K562 (cell line): ENCODE measurements around the gene TARBP2. TPM values are rescaled to one million over a fixed set of nuclear protein-coding genes. Genes with fewer than 3 reads are reported as not detected.
A peak's percentile ranks its signal among the peaks of the same experiment; 100 is the strongest.

Source experiments
- ATF1 ChIP-seq, 2 experiments: fragments of 450-650 bp in 1 of 2; IDR thresholded peaks; 2 replicates each; pipeline ENCODE4 v1.6.1; 2016; ENCODE audit warnings: missing compliant biosample characterization in 1 of 2, missing genetic modification characterization in 1 of 2
- BACH1 ChIP-seq: fragments of 200-800 bp; sonication (Bioruptor generic); IDR thresholded peaks from 2 replicates; pipeline ENCODE4 v1.6.1; 2016; ENCODE audit warnings: missing genetic modification characterization, missing compliant biosample characterization
- BDP1 ChIP-seq: IDR thresholded peaks from 3 replicates; pipeline ENCODE4 v1.6.1; 2011; ENCODE audit not compliant: insufficient read length, insufficient read depth
- BHLHE40 ChIP-seq: IDR thresholded peaks from 2 replicates; pipeline ENCODE4 v1.6.1; 2011; ENCODE audit warnings: low read length, improper control_type of control experiment
- BRCA1 ChIP-seq, 2 experiments: fragments of 450-650 bp in 1 of 2; sonication (generic) in 1 of 2; formaldehyde crosslinking in 1 of 2; IDR thresholded peaks; 2 replicates each; pipeline versions ENCODE4 v1.5.0 to v1.6.1; 2017 to 2020; ENCODE audit warnings: mild to moderate bottlenecking in 1 of 2, missing genetic modification reagents in 1 of 2
- CHD4 ChIP-seq: fragments of 200-600 bp; sonication (generic); IDR thresholded peaks from 3 replicates; pipeline ENCODE4 v1.6.1; 2012; ENCODE audit warnings: low read depth, mild to moderate bottlenecking, mixed read lengths, low read length, inconsistent platforms; ENCODE audit not compliant: insufficient read depth, insufficient replicate concordance, poor library complexity, severe bottlenecking
- KLF13 ChIP-seq: fragments of 450-650 bp; IDR thresholded peaks from 2 replicates; pipeline ENCODE4 v1.6.1; 2016; ENCODE audit warnings: missing genetic modification characterization, low read depth, mild to moderate bottlenecking, missing compliant biosample characterization, moderate library complexity, borderline replicate concordance
- KLF16 ChIP-seq: IDR thresholded peaks from 2 replicates; pipeline ENCODE4 v1.6.1; 2016; ENCODE audit warnings: antibody characterized with exemption
- NFIC ChIP-seq: fragments of 450-650 bp; IDR thresholded peaks from 2 replicates; pipeline ENCODE4 v1.6.1; 2017; ENCODE audit warnings: mild to moderate bottlenecking, inconsistent platforms
- NR2F6 ChIP-seq: fragments of 450-650 bp; formaldehyde crosslinking; IDR thresholded peaks from 2 replicates; pipeline ENCODE4 v1.4.0; 2020; ENCODE audit warnings: mild to moderate bottlenecking
- POLR2A ChIP-seq: fragments of 450-650 bp; conservative IDR thresholded peaks from 2 replicates; pipeline ENCODE4 v1.6.1; 2016
- PURB ChIP-seq: sonication (generic); formaldehyde crosslinking; IDR thresholded peaks from 2 replicates; pipeline ENCODE4 v1.9.0; 2021; ENCODE audit warnings: low read depth, mild to moderate bottlenecking, missing genetic modification reagents
- STAT5A ChIP-seq: IDR thresholded peaks from 2 replicates; pipeline ENCODE4 v1.6.1; 2012; ENCODE audit warnings: low read length, inconsistent platforms, borderline replicate concordance
- U2AF1 ChIP-seq: fragments of 200-400 bp; formaldehyde crosslinking; optimal IDR thresholded peaks from 2 replicates; pipeline ENCODE3; 2017; ENCODE audit warnings: mild to moderate bottlenecking, low read depth, low read length, moderate library complexity
- ZKSCAN3 ChIP-seq: fragments of 250-450 bp; sonication (Bioruptor Pico); IDR thresholded peaks from 2 replicates; pipeline ENCODE4 v1.4.0; 2020
- ZNF785 ChIP-seq: fragments of 250-450 bp; sonication (Bioruptor Pico); IDR thresholded peaks from 2 replicates; pipeline ENCODE4 v1.4.0; 2020; ENCODE audit warnings: mild to moderate bottlenecking
- polyA plus RNA-seq, 8 experiments: library from polyadenylated mRNA; depleted of rRNA in 4 of 8; stranded (reverse) in 5 of 8; unstranded in 3 of 8; fragments of >200 nt; fragmentation: Nextera tagmentation in 2 of 8; fragmentation: Illumina TruSeq in 1 of 8; extraction: Ambion mirVana in 2 of 8; extraction: Trizol in 1 of 8; gene quantifications; 2 replicates each; pipeline versions ENCODE4 v1.2.1 to v1.2.3, GENCODE V29; 2011 to 2014; ENCODE audit warnings: inconsistent platforms in 1 of 8, missing spikeins in 1 of 8
- total RNA-seq, 7 experiments: library from RNA; depleted of rRNA in 6 of 7; stranded (reverse); fragments of >200 nt in 6 of 7; fragmentation: Illumina TruSeq in 2 of 7; extraction: Trizol in 2 of 7; gene quantifications; 2 replicates each; pipeline versions ENCODE4 v1.2.1 to v1.2.3, GENCODE V29; 2011 to 2021; ENCODE audit warnings: low replicate concordance in 1 of 7
- TF ChIP-seq, protein P1 (sequence below): fragments of 450-650 bp; formaldehyde crosslinking; IDR thresholded peaks from 2 replicates; pipeline ENCODE4 v1.4.0; 2020; ENCODE audit warnings: mild to moderate bottlenecking, moderate library complexity
- TF ChIP-seq, protein P2 (sequence below): fragments of 450-650 bp; IDR thresholded peaks from 2 replicates; pipeline ENCODE4 v1.6.1; 2017; ENCODE audit warnings: antibody characterized with exemption
- TF ChIP-seq, protein P3 (sequence below): fragments of 250-450 bp; sonication (Bioruptor Pico); IDR thresholded peaks from 2 replicates; pipeline ENCODE4 v1.5.0; 2021
- TF ChIP-seq, protein P4 (sequence below): fragments of 450-650 bp; IDR thresholded peaks from 2 replicates; pipeline ENCODE4 v1.6.1; 2014; ENCODE audit warnings: low read depth, mild to moderate bottlenecking, moderate library complexity, borderline replicate concordance
- TF ChIP-seq, protein P5 (sequence below): fragments of 450-650 bp; IDR thresholded peaks from 2 replicates; pipeline ENCODE4 v1.6.1; 2016; ENCODE audit warnings: antibody characterized with exemption

The TARBP2 gene
- total and polyA plus RNA-seq, 9 of the 15 experiments (the other 6 are each of a cell fraction or from before 2014, with no cell fraction given): 5.6 to 69.0 (median 44.6) TPM

DNA sequence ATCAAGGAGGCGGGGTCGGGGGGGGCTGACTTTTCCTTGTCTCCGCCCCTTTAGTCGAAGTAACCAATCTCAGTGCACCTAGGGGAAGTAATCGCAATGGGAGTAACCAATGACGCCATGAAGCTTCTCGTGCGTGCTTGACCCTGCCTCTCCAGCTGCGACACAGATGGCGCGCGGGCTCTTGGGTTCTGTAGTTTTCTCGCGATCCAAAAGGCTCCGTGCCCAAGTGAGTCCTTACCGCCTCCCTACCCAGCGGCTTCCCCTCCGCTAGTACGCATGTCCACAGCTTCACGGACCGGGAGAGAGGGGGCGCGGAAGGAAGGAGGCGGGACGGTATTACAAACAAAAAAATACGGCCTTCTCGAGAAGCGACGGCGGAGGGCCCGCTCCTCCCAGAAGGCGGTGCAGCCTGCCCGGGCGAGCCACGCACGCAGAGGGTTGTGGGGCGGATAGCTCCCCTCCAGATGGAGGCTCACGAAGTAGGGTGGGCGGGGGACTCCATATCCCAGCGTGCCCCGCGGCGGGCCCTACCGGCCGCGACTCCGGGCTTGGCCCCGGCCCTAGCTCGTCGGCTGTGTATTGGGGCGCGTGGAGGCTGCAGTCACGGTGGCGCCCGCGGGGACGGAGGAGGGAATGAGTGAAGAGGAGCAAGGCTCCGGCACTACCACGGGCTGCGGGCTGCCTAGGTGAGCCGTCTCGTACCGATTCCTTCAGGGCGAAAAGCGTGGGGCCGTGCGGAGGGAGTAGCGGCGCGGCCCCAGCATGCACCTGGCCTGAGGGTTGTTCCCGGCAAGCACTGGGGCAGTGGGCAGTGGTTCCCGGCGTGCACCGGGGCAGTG is at the start of gene TARBP2 (continued):
- TF ChIP-seq, protein P1, sequence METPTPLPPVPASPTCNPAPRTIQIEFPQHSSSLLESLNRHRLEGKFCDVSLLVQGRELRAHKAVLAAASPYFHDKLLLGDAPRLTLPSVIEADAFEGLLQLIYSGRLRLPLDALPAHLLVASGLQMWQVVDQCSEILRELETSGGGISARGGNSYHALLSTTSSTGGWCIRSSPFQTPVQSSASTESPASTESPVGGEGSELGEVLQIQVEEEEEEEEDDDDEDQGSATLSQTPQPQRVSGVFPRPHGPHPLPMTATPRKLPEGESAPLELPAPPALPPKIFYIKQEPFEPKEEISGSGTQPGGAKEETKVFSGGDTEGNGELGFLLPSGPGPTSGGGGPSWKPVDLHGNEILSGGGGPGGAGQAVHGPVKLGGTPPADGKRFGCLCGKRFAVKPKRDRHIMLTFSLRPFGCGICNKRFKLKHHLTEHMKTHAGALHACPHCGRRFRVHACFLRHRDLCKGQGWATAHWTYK (CRISPR knock-in tag): peak; percentile 100
- TF ChIP-seq CHD4 (no peak), NFIC (no peak), STAT5A (no peak), BDP1 (no peak), KLF13 (tag) (peak; percentile 40; the same call in 1 of the 2 replicates), POLR2A (peak; percentile 96), PURB (CRISPR knock-in tag) (no peak), ATF1 (CRISPR knock-in tag; IDR thresholded peaks at IDR 0.05) (peak; percentile 50; the same call in 1 of the 2 replicates), ATF1 (tag; IDR thresholded peaks at IDR 0.05) (peak; percentile 98), ZNF785 (CRISPR knock-in tag) (no peak), NR2F6 (CRISPR knock-in tag) (peak; percentile 89; the same call in 1 of the 2 replicates), KLF16 (no peak), ZKSCAN3 (no peak), U2AF1 (peak; percentile 24), BACH1 (tag) (peak; percentile 48; the same call in 1 of the 2 replicates), BHLHE40 (peak; percentile 79), BRCA1 (IDR thresholded peaks at IDR 0.05) (no peak), BRCA1 (CRISPR knock-in tag; IDR thresholded peaks at IDR 0.05) (no peak)
- TF ChIP-seq, protein P2, sequence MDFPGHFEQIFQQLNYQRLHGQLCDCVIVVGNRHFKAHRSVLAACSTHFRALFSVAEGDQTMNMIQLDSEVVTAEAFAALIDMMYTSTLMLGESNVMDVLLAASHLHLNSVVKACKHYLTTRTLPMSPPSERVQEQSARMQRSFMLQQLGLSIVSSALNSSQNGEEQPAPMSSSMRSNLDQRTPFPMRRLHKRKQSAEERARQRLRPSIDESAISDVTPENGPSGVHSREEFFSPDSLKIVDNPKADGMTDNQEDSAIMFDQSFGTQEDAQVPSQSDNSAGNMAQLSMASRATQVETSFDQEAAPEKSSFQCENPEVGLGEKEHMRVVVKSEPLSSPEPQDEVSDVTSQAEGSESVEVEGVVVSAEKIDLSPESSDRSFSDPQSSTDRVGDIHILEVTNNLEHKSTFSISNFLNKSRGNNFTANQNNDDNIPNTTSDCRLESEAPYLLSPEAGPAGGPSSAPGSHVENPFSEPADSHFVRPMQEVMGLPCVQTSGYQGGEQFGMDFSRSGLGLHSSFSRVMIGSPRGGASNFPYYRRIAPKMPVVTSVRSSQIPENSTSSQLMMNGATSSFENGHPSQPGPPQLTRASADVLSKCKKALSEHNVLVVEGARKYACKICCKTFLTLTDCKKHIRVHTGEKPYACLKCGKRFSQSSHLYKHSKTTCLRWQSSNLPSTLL: no peak
- TF ChIP-seq, protein P3, sequence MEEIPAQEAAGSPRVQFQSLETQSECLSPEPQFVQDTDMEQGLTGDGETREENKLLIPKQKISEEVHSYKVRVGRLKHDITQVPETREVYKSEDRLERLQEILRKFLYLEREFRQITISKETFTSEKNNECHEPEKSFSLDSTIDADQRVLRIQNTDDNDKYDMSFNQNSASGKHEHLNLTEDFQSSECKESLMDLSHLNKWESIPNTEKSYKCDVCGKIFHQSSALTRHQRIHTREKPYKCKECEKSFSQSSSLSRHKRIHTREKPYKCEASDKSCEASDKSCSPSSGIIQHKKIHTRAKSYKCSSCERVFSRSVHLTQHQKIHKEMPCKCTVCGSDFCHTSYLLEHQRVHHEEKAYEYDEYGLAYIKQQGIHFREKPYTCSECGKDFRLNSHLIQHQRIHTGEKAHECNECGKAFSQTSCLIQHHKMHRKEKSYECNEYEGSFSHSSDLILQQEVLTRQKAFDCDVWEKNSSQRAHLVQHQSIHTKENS (CRISPR knock-in tag): no peak
- TF ChIP-seq, protein P4, sequence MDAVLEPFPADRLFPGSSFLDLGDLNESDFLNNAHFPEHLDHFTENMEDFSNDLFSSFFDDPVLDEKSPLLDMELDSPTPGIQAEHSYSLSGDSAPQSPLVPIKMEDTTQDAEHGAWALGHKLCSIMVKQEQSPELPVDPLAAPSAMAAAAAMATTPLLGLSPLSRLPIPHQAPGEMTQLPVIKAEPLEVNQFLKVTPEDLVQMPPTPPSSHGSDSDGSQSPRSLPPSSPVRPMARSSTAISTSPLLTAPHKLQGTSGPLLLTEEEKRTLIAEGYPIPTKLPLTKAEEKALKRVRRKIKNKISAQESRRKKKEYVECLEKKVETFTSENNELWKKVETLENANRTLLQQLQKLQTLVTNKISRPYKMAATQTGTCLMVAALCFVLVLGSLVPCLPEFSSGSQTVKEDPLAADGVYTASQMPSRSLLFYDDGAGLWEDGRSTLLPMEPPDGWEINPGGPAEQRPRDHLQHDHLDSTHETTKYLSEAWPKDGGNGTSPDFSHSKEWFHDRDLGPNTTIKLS: peak; percentile 92
- TF ChIP-seq, protein P5, sequence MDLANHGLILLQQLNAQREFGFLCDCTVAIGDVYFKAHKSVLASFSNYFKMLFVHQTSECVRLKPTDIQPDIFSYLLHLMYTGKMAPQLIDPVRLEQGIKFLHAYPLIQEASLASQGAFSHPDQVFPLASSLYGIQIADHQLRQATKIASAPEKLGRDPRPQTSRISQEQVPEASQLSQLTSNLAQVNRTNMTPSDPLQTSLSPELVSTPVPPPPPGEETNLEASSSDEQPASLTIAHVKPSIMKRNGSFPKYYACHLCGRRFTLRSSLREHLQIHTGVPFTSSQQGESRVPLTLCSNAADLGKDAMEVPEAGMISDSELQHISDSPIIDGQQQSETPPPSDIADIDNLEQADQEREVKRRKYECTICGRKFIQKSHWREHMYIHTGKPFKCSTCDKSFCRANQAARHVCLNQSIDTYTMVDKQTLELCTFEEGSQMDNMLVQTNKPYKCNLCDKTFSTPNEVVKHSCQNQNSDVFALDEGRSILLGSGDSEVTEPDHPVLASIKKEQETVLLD: no peak
